WERI-Rb-1 (cell line): ENCODE data around the gene MYO1B.

Experiments used
- DNase-seq: peaks from one replicate; pipeline ENCODE4 v3.0.0-alpha.2; 2020
- H3K27ac ChIP-seq: fragments of 250-450 bp; sonication (Bioruptor Pico); 2 replicates; pipeline ENCODE4 v1.5.1; 2020; ENCODE audit warnings: mild to moderate bottlenecking, moderate library complexity
- H3K27me3 ChIP-seq: fragments of 250-450 bp; sonication (Bioruptor Pico); 2 replicates; pipeline ENCODE4 v1.5.1; 2021; ENCODE audit warnings: mild to moderate bottlenecking, low read depth, moderate library complexity; ENCODE audit not compliant: insufficient read depth, severe bottlenecking
- H3K36me3 ChIP-seq: fragments of 250-450 bp; sonication (Bioruptor Pico); 2 replicates; pipeline ENCODE4 v1.5.1; 2020; ENCODE audit warnings: mild to moderate bottlenecking, moderate library complexity
- H3K4me3 ChIP-seq: 2 replicates; pipeline ENCODE4 v1.5.1; 2011; ENCODE audit warnings: low read depth, mild to moderate bottlenecking, control low read depth, low read length
- H3K9me3 ChIP-seq: fragments of 250-450 bp; sonication (Bioruptor Pico); 2 replicates; pipeline ENCODE4 v1.5.1; 2021; ENCODE audit warnings: mild to moderate bottlenecking, moderate library complexity; ENCODE audit not compliant: severe bottlenecking
- CTCF ChIP-seq: IDR thresholded peaks from 2 replicates; pipeline ENCODE4 v1.5.1; 2011; ENCODE audit warnings: low read depth, mild to moderate bottlenecking, control low read depth, inconsistent platforms, low read length

The MYO1B gene

GRCh38 chr2:191220671-191221070, 24.5 kb upstream of the MYO1B start:
- no peaks in the 10 kb centered on the region for H3K27me3 ChIP-seq
- DNase-seq: no peak
- no peak for TF ChIP-seq CTCF
- no peak overlapping the region for H3K4me3 ChIP-seq
- H3K9me3 ChIP-seq: no peaks in the 10 kb centered on the region
- no peaks in the 10 kb centered on the region for H3K36me3 ChIP-seq
- H3K27ac ChIP-seq: no peak overlapping the region

GRCh38 chr2:191221666-191222065, 23.5 kb upstream of the MYO1B start:
- Histone ChIP-seq H3K9me3 (no peaks in the 10 kb centered on the region), H3K36me3 (no peaks in the 10 kb centered on the region), H3K27me3 (no peaks in the 10 kb centered on the region), H3K4me3 (no peak overlapping the region), H3K27ac (no peak overlapping the region)
- DNase-seq: no peak
- no peak for TF ChIP-seq CTCF

DNA sequence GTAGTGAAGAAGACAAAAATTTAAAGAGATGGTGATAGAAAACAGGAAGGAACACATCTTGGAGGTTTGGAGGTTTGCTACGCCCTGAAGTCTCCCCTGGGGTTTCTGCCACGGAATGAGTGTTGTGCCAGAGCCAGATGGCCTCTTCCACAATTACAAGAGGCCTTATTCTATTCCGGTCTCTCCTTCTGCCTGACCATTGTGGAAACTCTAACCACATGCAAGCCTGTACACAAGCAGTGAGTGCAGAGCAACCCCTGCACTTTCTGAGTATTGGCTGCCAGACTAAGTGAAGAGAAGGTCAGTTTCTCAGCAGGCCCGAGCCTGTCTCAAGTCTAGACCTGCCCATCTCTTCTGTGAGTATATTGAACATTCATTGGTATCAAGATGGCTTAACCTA, 22.7 kb upstream of the MYO1B start:
- H3K9me3 ChIP-seq: no peaks in the 10 kb centered on the region
- DNase-seq: no peak
- H3K27ac ChIP-seq: no peak overlapping the region
- no peaks in the 10 kb centered on the region for H3K27me3 ChIP-seq
- no peak for TF ChIP-seq CTCF
- H3K36me3 ChIP-seq: no peaks in the 10 kb centered on the region
- no peak overlapping the region for H3K4me3 ChIP-seq

DNA sequence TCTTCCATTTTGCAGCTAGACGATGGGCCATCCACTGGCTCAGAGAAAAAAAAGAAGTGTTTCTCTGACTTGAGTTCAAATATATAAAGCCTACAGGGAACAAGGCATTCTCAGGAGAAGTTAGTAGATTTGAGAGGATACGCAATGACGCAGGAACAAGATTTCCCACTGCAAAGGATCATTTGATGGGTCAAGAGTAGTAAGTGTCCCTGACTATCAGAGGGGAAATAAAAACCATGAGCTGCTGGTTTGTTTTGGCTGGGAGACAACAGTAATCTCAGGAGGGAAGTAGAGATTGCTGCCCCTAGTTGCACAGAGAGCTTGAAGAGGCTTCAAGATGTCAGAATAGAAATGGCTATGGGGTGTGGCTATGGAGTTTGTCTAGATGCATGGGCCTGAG, 22.3 kb upstream of the MYO1B start:
- TF ChIP-seq CTCF: no peak
- Histone ChIP-seq H3K27me3 (no peaks in the 10 kb centered on the region), H3K9me3 (no peaks in the 10 kb centered on the region), H3K36me3 (no peaks in the 10 kb centered on the region), H3K27ac (no peak overlapping the region), H3K4me3 (no peak overlapping the region)
- no peak for DNase-seq

GRCh38 chr2:191225126-191225525, 20.1 kb upstream of the MYO1B start:
- Histone ChIP-seq H3K27me3 (no peaks in the 10 kb centered on the region), H3K4me3 (no peak overlapping the region), H3K9me3 (no peaks in the 10 kb centered on the region), H3K36me3 (no peaks in the 10 kb centered on the region), H3K27ac (no peak overlapping the region)
- no peak for DNase-seq
- TF ChIP-seq CTCF: no peak

GRCh38 chr2:191225690-191226089, 19.5 kb upstream of the MYO1B start:
- no peaks in the 10 kb centered on the region for H3K9me3 ChIP-seq
- no peak for TF ChIP-seq CTCF
- no peaks in the 10 kb centered on the region for H3K27me3 ChIP-seq
- no peak for DNase-seq
- no peaks in the 10 kb centered on the region for H3K36me3 ChIP-seq
- no peak overlapping the region for H3K4me3 ChIP-seq
- H3K27ac ChIP-seq: no peak overlapping the region
